GM19455 (cell line): ENCODE measurements around the gene ADH1B.
"Not testable (repeated sequence)": the region's sequence is repeated elsewhere in the genome, so short reads cannot be mapped to it uniquely, and the experiment has no call there.

Experiments
- ATAC-seq: cut with Tn5 transposase; IDR thresholded peaks from one replicate; pipeline ENCODE4 v1.9.1; 2021; ENCODE audit not compliant: unreplicated experiment

Gene ADH1B

GRCh38 chr4:99324361-99324760, 3.2 kb upstream of the ADH1B start:
- no peak for ATAC-seq

- ATAC-seq, result no peak
Observed at GRCh38 chr4:99323756-99324155, 2.6 kb upstream of the ADH1B start.

DNA sequence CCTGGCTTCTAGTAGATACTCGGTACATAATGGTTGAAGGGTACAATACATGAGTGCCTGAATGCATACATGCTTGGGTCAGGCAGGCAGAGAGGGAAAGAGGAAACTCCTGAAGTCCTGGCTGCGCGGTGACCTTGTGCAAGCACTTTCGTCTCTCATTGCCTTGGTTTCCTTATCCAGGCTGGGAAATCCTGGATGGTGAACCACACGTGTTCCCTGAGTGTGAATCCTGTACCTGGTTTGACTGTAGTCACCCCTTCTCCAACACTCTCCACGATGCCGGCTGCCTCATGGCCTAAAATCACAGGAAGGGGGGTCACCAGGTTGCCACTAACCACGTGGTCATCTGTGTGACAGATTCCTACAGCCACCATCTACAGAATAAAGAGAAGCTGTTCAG, 3.4 kb downstream of the ADH1B start:
- not testable (repeated sequence) for ATAC-seq

DNA sequence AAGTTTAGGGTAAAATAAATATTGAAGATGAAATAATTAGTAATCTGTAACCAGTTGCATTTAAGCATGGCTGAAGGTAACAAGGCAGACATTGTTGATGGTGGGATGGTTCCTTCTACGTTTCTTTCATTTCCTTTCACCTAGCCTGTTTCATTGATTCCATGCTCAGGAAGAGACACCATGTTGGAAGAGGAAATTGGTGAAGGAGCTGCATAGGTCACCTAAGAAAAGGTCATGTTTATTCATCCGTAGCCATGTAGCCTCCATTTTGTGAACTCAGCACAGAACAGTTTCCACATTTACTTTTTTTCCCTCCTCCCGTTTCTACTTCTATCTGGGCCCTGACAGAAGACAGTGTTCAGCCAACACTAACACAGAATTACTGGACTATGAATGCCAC, 3.8 kb downstream of the ADH1B start:
- no peak for ATAC-seq

DNA sequence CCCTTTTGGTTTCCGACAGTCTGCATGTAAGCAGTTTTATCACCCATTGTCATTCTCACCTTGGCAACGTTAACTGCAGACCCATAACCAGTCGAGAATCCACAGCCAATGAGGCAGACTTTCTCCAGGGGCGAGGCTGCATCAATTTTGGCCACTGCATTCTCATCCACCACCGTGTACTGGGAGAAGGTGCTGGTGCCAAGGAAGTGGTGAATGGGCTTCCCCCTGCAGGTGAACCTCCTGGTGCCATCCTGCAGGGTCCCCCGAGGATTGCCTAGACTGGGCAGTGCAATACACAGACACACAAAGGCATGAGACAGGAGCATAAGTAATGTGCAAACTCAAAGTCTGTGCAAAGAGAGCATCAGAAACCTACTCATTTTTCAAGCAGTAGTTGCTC, 5.4 kb downstream of the ADH1B start:
- ATAC-seq, result no peak

DNA sequence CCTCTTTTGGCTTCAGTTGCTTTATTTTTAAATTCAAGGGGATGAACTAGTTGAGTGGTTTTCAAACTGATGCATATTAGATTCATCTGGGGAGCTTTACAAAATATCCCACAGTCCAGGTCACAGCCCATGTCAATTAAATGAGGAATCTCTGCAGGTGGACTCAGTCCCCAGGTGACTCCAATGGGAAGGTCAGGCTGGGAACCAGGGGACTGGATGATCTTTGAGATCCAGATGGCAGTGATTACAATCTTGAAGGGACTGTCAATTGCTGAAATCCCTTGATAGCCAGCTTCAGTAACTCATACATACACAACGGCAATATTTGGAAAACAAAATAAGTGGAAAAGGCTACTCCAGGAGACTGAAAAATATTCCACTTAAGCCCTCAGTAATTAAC, 7.0 kb downstream of the ADH1B start:
- ATAC-seq, result no peak

DNA sequence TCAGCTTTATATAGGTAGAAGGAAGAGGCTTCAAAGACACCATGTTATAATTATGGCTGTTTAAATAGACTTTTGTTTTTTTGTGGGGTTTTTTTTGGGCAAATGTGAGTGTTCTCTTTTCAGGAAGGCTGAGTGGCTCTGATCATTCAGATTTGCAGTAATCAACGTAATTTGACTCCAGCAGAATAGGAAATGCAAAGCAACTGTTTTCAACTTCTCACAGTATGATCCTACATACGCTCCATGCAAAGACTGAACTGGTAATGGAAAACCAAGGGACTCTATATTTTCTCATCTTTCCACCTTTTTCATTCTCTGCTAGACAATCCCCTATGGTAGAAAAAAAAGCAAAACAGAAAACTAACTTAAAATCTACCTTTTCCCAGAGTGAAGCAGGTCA, 10.8 kb downstream of the ADH1B start:
- no peak for ATAC-seq

DNA sequence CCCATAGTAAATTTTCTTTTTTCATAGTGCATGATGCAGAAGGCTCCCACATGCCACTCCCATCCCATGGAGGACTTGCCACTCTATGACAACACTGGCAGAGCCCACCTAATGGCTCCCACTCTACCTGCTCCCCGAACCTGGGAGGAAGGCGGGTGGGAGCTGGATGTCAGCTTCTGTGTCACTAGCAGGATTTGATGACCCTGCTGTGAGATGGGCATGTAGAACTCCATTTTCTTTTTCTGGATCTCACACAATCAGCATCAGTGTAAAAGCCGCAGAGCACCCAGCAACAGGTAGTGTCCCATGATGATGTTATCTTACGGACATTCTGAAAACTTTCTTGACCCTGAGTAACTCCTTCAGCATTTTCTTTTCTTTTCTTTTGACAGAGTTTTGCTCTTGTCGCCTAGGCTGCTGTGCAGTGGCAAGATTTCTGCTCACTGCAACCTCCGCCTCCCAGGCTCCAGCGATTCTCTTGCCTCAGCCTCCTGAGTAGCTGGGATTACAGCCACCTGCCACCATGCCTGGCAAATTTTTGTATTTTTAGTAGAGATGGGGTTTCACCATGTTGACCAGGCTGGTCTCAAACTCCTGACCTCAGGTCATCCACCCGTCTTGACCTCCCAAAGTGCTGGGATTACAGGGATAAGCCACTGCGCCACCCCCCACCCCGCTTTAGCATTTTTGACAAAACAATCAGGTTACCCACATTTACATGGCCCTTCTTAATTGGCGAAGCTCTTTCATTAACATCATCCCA, 15.4 kb downstream of the ADH1B start:
- no peak for ATAC-seq

DNA sequence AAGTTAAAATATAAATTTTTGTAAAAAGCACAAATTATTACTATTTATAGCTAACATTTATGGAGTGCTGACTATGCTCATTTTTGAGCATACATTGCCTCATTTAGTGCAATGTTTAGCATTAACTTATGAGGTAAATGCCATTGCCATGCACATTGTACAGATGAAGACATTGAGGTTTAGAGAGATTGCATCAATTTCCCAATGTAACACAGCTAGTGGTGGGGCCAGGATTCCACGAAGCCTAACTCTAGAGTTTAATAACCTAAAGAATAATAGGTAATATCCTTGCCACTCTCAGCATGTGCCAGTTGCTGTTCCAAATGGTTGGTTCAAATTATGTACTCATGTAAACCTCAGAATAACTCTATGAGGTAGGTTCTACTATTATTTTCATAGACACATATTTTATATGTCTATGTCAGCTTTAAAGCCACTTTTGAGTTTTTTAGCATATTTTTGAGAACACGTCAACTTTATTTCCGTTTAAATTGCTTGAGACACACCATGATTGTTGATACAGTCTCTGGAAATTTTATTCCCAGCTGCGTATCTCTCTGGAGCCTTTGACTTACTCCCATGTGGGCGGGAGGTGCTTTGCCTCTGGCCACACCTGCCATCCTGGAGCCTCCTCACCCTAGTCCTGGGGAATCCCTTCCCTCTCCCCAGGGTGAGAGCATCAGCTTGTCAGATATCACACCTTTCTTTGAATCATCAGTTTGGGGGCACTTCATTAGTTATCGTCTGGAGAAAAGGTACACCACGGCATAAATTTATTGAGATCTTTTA, 19.6 kb downstream of the ADH1B start:
- ATAC-seq, result no peak

DNA sequence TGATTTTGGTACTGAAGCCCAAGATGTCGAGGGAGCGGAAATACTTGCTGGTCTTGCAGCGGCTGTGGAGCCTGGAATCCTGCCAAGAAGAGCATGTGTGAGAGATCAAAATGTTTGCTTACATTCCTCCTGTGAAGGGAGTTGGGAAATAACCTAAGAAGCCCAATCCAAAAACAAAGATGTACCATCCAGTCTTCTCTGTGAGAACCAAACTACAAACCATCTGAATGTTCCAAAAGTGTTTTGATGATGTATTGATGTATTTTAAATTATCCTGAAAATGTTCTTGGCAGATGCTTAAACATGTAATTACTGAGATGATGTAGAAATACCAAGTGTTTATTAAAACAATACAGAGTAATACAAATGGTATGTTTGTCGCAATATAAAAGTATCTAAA, 20.3 kb downstream of the ADH1B start:
- ATAC-seq, result no peak

GRCh38 chr4:99293357-99293756, 27.8 kb downstream of the ADH1B start:
- ATAC-seq, result no peak

- ATAC-seq, result no peak
Observed at GRCh38 chr4:99290848-99291786, 30.1 kb downstream of the ADH1B start, which contains the start of gene ADH1A. TSS of gene ADH1A (minus strand) at chr4:99290985. CDS start at chr4:99290914, 71 bp downstream.

DNA sequence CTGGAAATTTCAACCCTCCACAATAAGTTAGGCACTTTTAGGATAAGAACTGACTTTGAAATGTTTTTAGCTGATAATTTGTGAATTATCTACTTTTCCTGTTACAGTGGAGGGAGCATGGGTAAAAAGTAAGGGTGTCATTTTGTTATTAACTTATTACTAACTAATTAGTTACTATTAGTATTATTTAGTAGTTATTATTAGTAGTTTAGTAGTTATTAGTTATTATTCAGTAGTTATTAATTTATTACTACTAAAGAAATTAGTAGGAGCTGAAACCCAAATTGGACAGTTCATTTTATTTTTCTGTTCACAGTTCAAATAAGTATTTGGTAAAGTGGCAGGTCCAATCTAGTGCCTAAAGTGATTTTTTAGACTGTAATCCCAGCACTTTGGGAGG, 35.8 kb downstream of the ADH1B start:
- no peak for ATAC-seq

GRCh38 chr4:99282731-99283130, 38.5 kb downstream of the ADH1B start:
- no peak for ATAC-seq

GRCh38 chr4:99281261-99281660, 39.9 kb downstream of the ADH1B start:
- ATAC-seq, result no peak

GRCh38 chr4:99276417-99276816, 44.8 kb downstream of the ADH1B start:
- no peak for ATAC-seq

DNA sequence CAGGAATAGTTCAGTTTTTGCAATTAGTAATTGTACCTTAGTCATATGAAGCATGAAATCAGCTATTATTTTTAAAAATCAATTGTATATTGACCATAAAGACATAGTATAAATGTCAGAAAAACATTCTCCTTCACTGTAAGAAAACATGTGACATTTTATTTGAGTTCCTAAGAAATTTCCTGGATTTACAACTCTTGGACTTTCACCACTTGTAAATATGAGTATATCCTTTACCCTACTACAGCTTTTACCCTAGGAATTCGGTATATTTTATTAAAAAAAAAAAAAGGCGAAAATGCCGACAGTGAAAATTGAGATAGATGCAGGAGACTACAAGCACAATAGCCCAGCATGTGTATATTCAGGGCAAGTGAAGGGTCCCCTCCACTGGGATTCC, 45.3 kb downstream of the ADH1B start:
- no peak for ATAC-seq

DNA sequence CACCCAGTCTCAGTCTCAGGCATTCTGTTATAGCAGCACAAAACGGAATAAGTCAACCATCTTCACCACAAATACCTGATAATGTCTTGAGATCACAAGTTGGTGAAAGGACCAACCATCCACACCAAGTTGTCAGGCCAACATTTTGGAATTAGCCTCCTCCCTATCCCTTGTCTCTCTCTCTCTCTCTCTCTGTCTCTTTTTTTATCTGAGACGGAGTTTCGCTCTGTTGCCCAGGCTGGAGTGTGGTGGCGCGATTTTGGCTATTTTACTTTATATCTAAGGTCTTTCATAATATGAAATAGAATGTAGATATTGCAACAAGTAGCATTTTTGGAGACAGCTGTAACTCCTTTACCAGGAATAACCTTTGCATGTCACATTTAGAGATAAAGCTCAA, 46.2 kb downstream of the ADH1B start:
- ATAC-seq, result no peak

- ATAC-seq, result no peak
Observed at GRCh38 chr4:99273704-99274103, 47.5 kb downstream of the ADH1B start.

DNA sequence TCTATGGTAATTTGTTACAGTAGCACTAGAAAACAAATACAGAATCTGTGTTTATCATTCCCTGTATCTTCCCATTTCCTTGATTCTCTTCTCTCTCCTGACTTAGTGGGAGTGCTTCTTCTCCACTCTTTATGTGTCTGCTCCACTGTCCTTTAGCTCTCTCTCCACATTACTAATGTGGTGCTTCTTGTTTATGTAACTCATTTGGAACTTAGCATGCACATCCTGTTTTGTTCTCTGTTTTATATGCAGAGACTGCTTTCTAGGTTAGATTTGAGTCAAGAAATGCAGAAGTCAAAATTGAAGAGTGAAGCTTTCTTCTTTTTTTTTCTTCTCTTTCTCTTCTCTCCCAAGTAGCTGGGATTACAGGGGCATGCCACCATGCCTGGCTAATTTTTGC, 56.3 kb downstream of the ADH1B start:
- ATAC-seq, result no peak
